ENCODE results near the gene SERINC5.
A peak's percentile ranks its signal among the peaks of the same experiment; 100 is the strongest.

SERINC5 gene

GRCh38 chr5:80227979-80228596, 27.8 kb downstream of the SERINC5 start:
- Histone ChIP-seq H3K27me3 (ENCODE audit: control insufficient read depth in 1 of 2, insufficient read depth in 2 of 2, low read length in 2 of 2) (no peaks in the 10 kb centered on the region), H3K4me1 (ENCODE audit: control insufficient read depth, insufficient read depth, low read length) (no peaks in the 10 kb centered on the region), H3K9ac (ENCODE audit: low read length in 2 of 2) (no peak overlapping the region), H3K4me3 (ENCODE audit: low read length in 2 of 2) (no peak overlapping the region), H3K36me3 (ENCODE audit: control insufficient read depth in 2 of 2, insufficient read depth in 2 of 2, low read length in 2 of 2) (no peaks in the 10 kb centered on the region), H3K27ac (ENCODE audit: low read length) (no peak overlapping the region), H3K9me3 (ENCODE audit: control insufficient read depth in 2 of 2, low read length in 2 of 2) (no peaks in the 10 kb centered on the region)

GRCh38 chr5:80225934-80226326, 29.9 kb downstream of the SERINC5 start:
- no peak overlapping the region for H3K4me3 ChIP-seq (ENCODE audit: low read length in 2 of 2)
- no peak overlapping the region for H3K27ac ChIP-seq (ENCODE audit: low read length)
- H3K36me3 ChIP-seq (ENCODE audit: control insufficient read depth in 2 of 2, insufficient read depth in 2 of 2, low read length in 2 of 2): no peaks in the 10 kb centered on the region
- no peaks in the 10 kb centered on the region for H3K9me3 ChIP-seq (ENCODE audit: control insufficient read depth in 2 of 2, low read length in 2 of 2)
- H3K27me3 ChIP-seq (ENCODE audit: control insufficient read depth in 1 of 2, insufficient read depth in 2 of 2, low read length in 2 of 2): no peaks in the 10 kb centered on the region
- H3K9ac ChIP-seq (ENCODE audit: low read length in 2 of 2): no peak overlapping the region
- H3K4me1 ChIP-seq (ENCODE audit: control insufficient read depth, insufficient read depth, low read length): no peaks in the 10 kb centered on the region

- H3K4me1 ChIP-seq (ENCODE audit: control insufficient read depth, insufficient read depth, low read length): no peaks in the 10 kb centered on the region
- H3K9ac ChIP-seq (ENCODE audit: low read length in 2 of 2): no peak overlapping the region
- H3K27me3 ChIP-seq (ENCODE audit: control insufficient read depth in 1 of 2, insufficient read depth in 2 of 2, low read length in 2 of 2): no peaks in the 10 kb centered on the region
- no peak overlapping the region for H3K27ac ChIP-seq (ENCODE audit: low read length)
- no peak overlapping the region for H3K4me3 ChIP-seq (ENCODE audit: low read length in 2 of 2)
- H3K36me3 ChIP-seq (ENCODE audit: control insufficient read depth in 2 of 2, insufficient read depth in 2 of 2, low read length in 2 of 2): peaks cover 0 to 2% of the 10 kb centered on the region in 2 donors
- H3K9me3 ChIP-seq (ENCODE audit: control insufficient read depth in 2 of 2, low read length in 2 of 2): no peaks in the 10 kb centered on the region
Observed at GRCh38 chr5:80225189-80225933, 30.5 kb downstream of the SERINC5 start.

GRCh38 chr5:80223561-80223960, 32.3 kb downstream of the SERINC5 start:
- Histone ChIP-seq H3K4me1 (ENCODE audit: control insufficient read depth, insufficient read depth, low read length) (peaks cover 6% of the 10 kb centered on the region), H3K9me3 (ENCODE audit: control insufficient read depth in 2 of 2, low read length in 2 of 2) (no peaks in the 10 kb centered on the region), H3K27me3 (ENCODE audit: control insufficient read depth in 1 of 2, insufficient read depth in 2 of 2, low read length in 2 of 2) (no peaks in the 10 kb centered on the region), H3K36me3 (ENCODE audit: control insufficient read depth in 2 of 2, insufficient read depth in 2 of 2, low read length in 2 of 2) (peaks cover 0 to 2% of the 10 kb centered on the region in 2 donors), H3K9ac (ENCODE audit: low read length in 2 of 2) (no peak overlapping the region), H3K27ac (ENCODE audit: low read length) (no peak overlapping the region), H3K4me3 (ENCODE audit: low read length in 2 of 2) (no peak overlapping the region)

- Histone ChIP-seq H3K9ac (ENCODE audit: low read length in 2 of 2) (no peak overlapping the region), H3K9me3 (ENCODE audit: control insufficient read depth in 2 of 2, low read length in 2 of 2) (no peaks in the 10 kb centered on the region), H3K27ac (ENCODE audit: low read length) (no peak overlapping the region), H3K36me3 (ENCODE audit: control insufficient read depth in 2 of 2, insufficient read depth in 2 of 2, low read length in 2 of 2) (peaks cover 0 to 2% of the 10 kb centered on the region in 2 donors), H3K27me3 (ENCODE audit: control insufficient read depth in 1 of 2, insufficient read depth in 2 of 2, low read length in 2 of 2) (no peaks in the 10 kb centered on the region), H3K4me1 (ENCODE audit: control insufficient read depth, insufficient read depth, low read length) (peaks cover 17% of the 10 kb centered on the region), H3K4me3 (ENCODE audit: low read length in 2 of 2) (no peak overlapping the region)
Observed at GRCh38 chr5:80220245-80220897, 35.5 kb downstream of the SERINC5 start.

GRCh38 chr5:80219391-80219790, 36.5 kb downstream of the SERINC5 start:
- Histone ChIP-seq H3K27me3 (ENCODE audit: control insufficient read depth in 1 of 2, insufficient read depth in 2 of 2, low read length in 2 of 2) (no peaks in the 10 kb centered on the region), H3K36me3 (ENCODE audit: control insufficient read depth in 2 of 2, insufficient read depth in 2 of 2, low read length in 2 of 2) (peaks cover 0 to 2% of the 10 kb centered on the region in 2 donors), H3K9me3 (ENCODE audit: control insufficient read depth in 2 of 2, low read length in 2 of 2) (no peaks in the 10 kb centered on the region), H3K4me3 (ENCODE audit: low read length in 2 of 2) (no peak overlapping the region), H3K27ac (ENCODE audit: low read length) (no peak overlapping the region), H3K9ac (ENCODE audit: low read length in 2 of 2) (no peak overlapping the region), H3K4me1 (ENCODE audit: control insufficient read depth, insufficient read depth, low read length) (peaks cover 17% of the 10 kb centered on the region)

- H3K27me3 ChIP-seq (ENCODE audit: control insufficient read depth in 1 of 2, insufficient read depth in 2 of 2, low read length in 2 of 2): no peaks in the 10 kb centered on the region
- no peaks in the 10 kb centered on the region for H3K9me3 ChIP-seq (ENCODE audit: control insufficient read depth in 2 of 2, low read length in 2 of 2)
- H3K9ac ChIP-seq (ENCODE audit: low read length in 2 of 2): peak overlapping the region in 1 of 2 donors; percentile 42
- H3K36me3 ChIP-seq (ENCODE audit: control insufficient read depth in 2 of 2, insufficient read depth in 2 of 2, low read length in 2 of 2): peaks cover 0 to 2% of the 10 kb centered on the region in 2 donors
- peaks cover 17% of the 10 kb centered on the region for H3K4me1 ChIP-seq (ENCODE audit: control insufficient read depth, insufficient read depth, low read length)
- peak overlapping the region; percentile 55 for H3K27ac ChIP-seq (ENCODE audit: low read length)
- H3K4me3 ChIP-seq (ENCODE audit: low read length in 2 of 2): peak overlapping the region in 1 of 2 donors; percentile 55
Observed at GRCh38 chr5:80217667-80218066, 38.2 kb downstream of the SERINC5 start.

- Histone ChIP-seq H3K9ac (ENCODE audit: low read length in 2 of 2) (no peak overlapping the region), H3K9me3 (ENCODE audit: control insufficient read depth in 2 of 2, low read length in 2 of 2) (no peaks in the 10 kb centered on the region), H3K4me1 (ENCODE audit: control insufficient read depth, insufficient read depth, low read length) (peaks cover 17% of the 10 kb centered on the region), H3K4me3 (ENCODE audit: low read length in 2 of 2) (peak overlapping the region in 1 of 2 donors; percentile 55), H3K27ac (ENCODE audit: low read length) (peak overlapping the region; percentile 55), H3K27me3 (ENCODE audit: control insufficient read depth in 1 of 2, insufficient read depth in 2 of 2, low read length in 2 of 2) (no peaks in the 10 kb centered on the region), H3K36me3 (ENCODE audit: control insufficient read depth in 2 of 2, insufficient read depth in 2 of 2, low read length in 2 of 2) (peaks cover 0 to 2% of the 10 kb centered on the region in 2 donors)
Observed at GRCh38 chr5:80216753-80217596, 38.9 kb downstream of the SERINC5 start.

- H3K36me3 ChIP-seq (ENCODE audit: control insufficient read depth in 2 of 2, insufficient read depth in 2 of 2, low read length in 2 of 2): peaks cover 0 to 2% of the 10 kb centered on the region in 2 donors
- no peak overlapping the region for H3K4me3 ChIP-seq (ENCODE audit: low read length in 2 of 2)
- no peaks in the 10 kb centered on the region for H3K27me3 ChIP-seq (ENCODE audit: control insufficient read depth in 1 of 2, insufficient read depth in 2 of 2, low read length in 2 of 2)
- H3K27ac ChIP-seq (ENCODE audit: low read length): no peak overlapping the region
- H3K9ac ChIP-seq (ENCODE audit: low read length in 2 of 2): no peak overlapping the region
- peaks cover 17% of the 10 kb centered on the region for H3K4me1 ChIP-seq (ENCODE audit: control insufficient read depth, insufficient read depth, low read length)
- H3K9me3 ChIP-seq (ENCODE audit: control insufficient read depth in 2 of 2, low read length in 2 of 2): no peaks in the 10 kb centered on the region
Observed at GRCh38 chr5:80216096-80216495, 39.8 kb downstream of the SERINC5 start.

GRCh38 chr5:80215523-80215922, 40.3 kb downstream of the SERINC5 start:
- Histone ChIP-seq H3K27me3 (ENCODE audit: control insufficient read depth in 1 of 2, insufficient read depth in 2 of 2, low read length in 2 of 2) (no peaks in the 10 kb centered on the region), H3K4me3 (ENCODE audit: low read length in 2 of 2) (no peak overlapping the region), H3K9ac (ENCODE audit: low read length in 2 of 2) (no peak overlapping the region), H3K9me3 (ENCODE audit: control insufficient read depth in 2 of 2, low read length in 2 of 2) (no peaks in the 10 kb centered on the region), H3K4me1 (ENCODE audit: control insufficient read depth, insufficient read depth, low read length) (peaks cover 17% of the 10 kb centered on the region), H3K36me3 (ENCODE audit: control insufficient read depth in 2 of 2, insufficient read depth in 2 of 2, low read length in 2 of 2) (peaks cover 0 to 5% of the 10 kb centered on the region in 2 donors), H3K27ac (ENCODE audit: low read length) (no peak overlapping the region)

Data from stomach smooth muscle (tissue), 2 donors.